Endothelial cell of umbilical vein (primary cell): ENCODE measurements around the gene FLRT1. TPM values are rescaled to one million over a fixed set of nuclear protein-coding genes. Genes with fewer than 3 reads are reported as not detected.

ENCODE experiments used
- BruUV-seq: library from RNA; stranded (reverse); fragments of 400-500 nt; replicated peaks from 2 replicates; lab custom pipeline; 2021; lab: Mats Ljungman, UMichigan
- CTCF ChIA-PET: fragments of 300-600, 350-600 bp; sonication (Branson Sonifier 250); formaldehyde crosslinking; loops from one replicate; lab custom pipeline; 2021; ENCODE audit warnings: antibody characterized with exemption, inconsistent platforms; lab: Charles Lee
- POLR2A ChIA-PET: fragments of 300-600, 350-600 bp; sonication (Branson Sonifier 250); formaldehyde crosslinking; loops from one replicate; lab custom pipeline; 2021; ENCODE audit warnings: antibody characterized with exemption, inconsistent platforms; lab: Charles Lee
- DNase-seq: peaks from one replicate; pipeline ENCODE4 v3.0.0-alpha.2; 2011; ENCODE audit warnings: low read depth, low spot score
- FAIRE-seq: peaks from 2 replicates; lab custom pipeline; 2011; peaks lifted over from hg19 to GRCh38; lab: Jason Lieb, UNC
- H2AFZ ChIP-seq: 2 replicates; pipeline ENCODE4 v1.6.0; 2012; ENCODE audit warnings: low read depth, low read length, control low read depth, inconsistent platforms
- H3K27ac ChIP-seq: 2 replicates; pipeline ENCODE4 v1.5.1; 2011; ENCODE audit warnings: low read depth, mild to moderate bottlenecking, control low read depth, low read length, moderate library complexity; ENCODE audit not compliant: insufficient read depth
- H3K27me3 ChIP-seq, 2 experiments: 2 replicates each; pipeline versions ENCODE4 v1.6.0 to v1.6.1; 2011; ENCODE audit warnings: low read length in 2 of 2, mixed read lengths in 1 of 2; ENCODE audit not compliant: control insufficient read depth in 2 of 2, insufficient read depth in 2 of 2
- H3K36me3 ChIP-seq, 2 experiments: 2 replicates in 1 of 2; 3 replicates in 1 of 2; pipeline ENCODE4 v1.5.1; 2011; ENCODE audit warnings: low read length in 2 of 2, mild to moderate bottlenecking in 1 of 2, moderate library complexity in 1 of 2; ENCODE audit not compliant: control insufficient read depth in 2 of 2, insufficient read depth in 2 of 2; ENCODE audit errors: extremely low read depth in 1 of 2
- H3K4me1 ChIP-seq: 3 replicates; pipeline ENCODE4 v1.5.1; 2011; ENCODE audit warnings: mild to moderate bottlenecking, low read length; ENCODE audit not compliant: control insufficient read depth, insufficient read depth; ENCODE audit errors: extremely low read depth
- H3K4me2 ChIP-seq: 2 replicates; pipeline ENCODE4 v1.6.1; 2011; ENCODE audit warnings: low read length, control low read depth, mixed read lengths; ENCODE audit not compliant: insufficient read depth
- H3K4me3 ChIP-seq, 3 experiments: fragments of 200-600 bp in 1 of 3; sonication (generic), shearing (Covaris generic) in 1 of 3; replicated peaks in 1 of 3; 2 replicates each; pipeline ENCODE4 v1.5.1; 2011 to 2016; ENCODE audit warnings: control low read depth in 3 of 3, low read length in 3 of 3, mild to moderate bottlenecking in 2 of 3, inconsistent platforms in 1 of 3, low read depth in 1 of 3, moderate library complexity in 1 of 3; ENCODE audit not compliant: insufficient read depth in 1 of 3
- H3K79me2 ChIP-seq: 2 replicates; pipeline ENCODE4 v1.6.0; 2012; ENCODE audit warnings: low read length, inconsistent platforms; ENCODE audit not compliant: control insufficient read depth, insufficient read depth
- H3K9ac ChIP-seq: replicated peaks from 2 replicates; pipeline ENCODE3; 2011; ENCODE audit warnings: low read length, control low read depth; ENCODE audit not compliant: insufficient read depth; ENCODE audit errors: extremely low read depth
- H3K9me1 ChIP-seq: replicated peaks from 3 replicates; pipeline ENCODE4 v1.6.0; 2011; ENCODE audit warnings: mild to moderate bottlenecking, low read length; ENCODE audit not compliant: control insufficient read depth, insufficient read depth; ENCODE audit errors: extremely low read depth
- H3K9me3 ChIP-seq: replicated peaks from 2 replicates; pipeline ENCODE4 v1.5.1; 2012; ENCODE audit warnings: low read length, inconsistent platforms; ENCODE audit not compliant: control insufficient read depth, insufficient read depth
- H4K20me1 ChIP-seq: replicated peaks from 2 replicates; pipeline ENCODE3; 2011; ENCODE audit warnings: mild to moderate bottlenecking, low read length; ENCODE audit not compliant: control insufficient read depth, insufficient read depth; ENCODE audit errors: extremely low read depth
- CTCF ChIP-seq, 2 donors: IDR thresholded peaks; 1 replicate in 1 of 2; 2 replicates in 1 of 2; pipeline ENCODE4 v1.5.1; 2011; ENCODE audit warnings: low read length in 2 of 2, mild to moderate bottlenecking in 2 of 2, moderate library complexity in 2 of 2, control low read depth in 1 of 2, inconsistent platforms in 1 of 2, low read depth in 1 of 2; ENCODE audit not compliant: insufficient read depth in 1 of 2; ENCODE audit errors: extremely low read depth in 1 of 2
- EZH2 ChIP-seq: IDR thresholded peaks from 2 replicates; pipeline ENCODE4 v1.6.1; 2012; ENCODE audit warnings: borderline replicate concordance, low read depth, mild to moderate bottlenecking, moderate library complexity, low read length, inconsistent platforms; ENCODE audit not compliant: severe bottlenecking
- FOS ChIP-seq: IDR thresholded peaks from 2 replicates; pipeline ENCODE4 v1.6.1; 2011; ENCODE audit warnings: mild to moderate bottlenecking, low read length, moderate library complexity, borderline replicate concordance; ENCODE audit not compliant: insufficient read depth
- GATA2 ChIP-seq: IDR thresholded peaks from 2 replicates; pipeline ENCODE4 v1.7.0; 2011; ENCODE audit warnings: low read depth, mild to moderate bottlenecking, moderate library complexity, mixed read lengths, low read length; ENCODE audit not compliant: insufficient read length, insufficient read depth
- JUN ChIP-seq: IDR thresholded peaks from 2 replicates; pipeline ENCODE4 v1.6.1; 2011; ENCODE audit warnings: borderline replicate concordance, low read depth; ENCODE audit not compliant: insufficient read length, insufficient read depth
- MAX ChIP-seq: IDR thresholded peaks from 2 replicates; pipeline ENCODE4 v1.6.1; 2011; ENCODE audit not compliant: insufficient read depth, insufficient read length
- MYC ChIP-seq: IDR thresholded peaks from one replicate; pipeline ENCODE4 v1.6.1; 2011; ENCODE audit warnings: mild to moderate bottlenecking, low read depth, low read length
- POLR2A ChIP-seq: IDR thresholded peaks from 2 replicates; pipeline ENCODE4 v1.6.1; 2012; ENCODE audit warnings: low read depth, mild to moderate bottlenecking, control low read depth, low read length
- POLR2AphosphoS5 ChIP-seq: IDR thresholded peaks from 2 replicates; pipeline ENCODE4 v1.6.1; 2012; ENCODE audit warnings: low read depth, mild to moderate bottlenecking, control low read depth, low read length, moderate library complexity; ENCODE audit not compliant: insufficient read depth
- dilution Hi-C: fragments of 300-500 bp; cut with MboI; formaldehyde crosslinking; loops from one replicate; pipeline ENCODE4 v1.15.0; 2019; ENCODE audit warnings: low sequenced_read_pairs; ENCODE audit not compliant: extremely low pct_ligation_motif_present
- intact Hi-C: fragments of 100-400 bp; cut with micrococcal nuclease; formaldehyde crosslinking; loops from one replicate; pipeline ENCODE4 v1.10.0; 2022
- polyA plus RNA-seq, 4 experiments: library from polyadenylated mRNA; depleted of rRNA in 3 of 4; stranded (reverse) in 3 of 4; unstranded in 1 of 4; fragments of >200 nt; gene quantifications; 2 replicates each; pipeline versions ENCODE4 v1.2.1 to v1.2.3, GENCODE V29; 2011 to 2012; ENCODE audit warnings: missing spikeins in 1 of 4
- total RNA-seq: library from RNA; stranded (reverse); gene quantifications from 2 replicates; pipeline ENCODE4 v1.2.3, GENCODE V29; 2021

Gene FLRT1
- total and polyA plus RNA-seq, 2 donors (not counting 3 experiments of a cell fraction or from before 2014, with no cell fraction given), result not detected

GRCh38 chr11:63993993-63994392, 41.7 kb upstream of the FLRT1 start:
- H3K9me1 ChIP-seq, result no peaks in the 10 kb centered on the region
- peaks cover 0 to 37% of the 10 kb centered on the region in 2 experiments for H3K36me3 ChIP-seq
- no peak for TF ChIP-seq EZH2
- no peak for TF ChIP-seq FOS
- no peak for TF ChIP-seq JUN
- TF ChIP-seq CTCF (IDR thresholded peaks at IDR 0.05; ENCODE audit: extremely low read depth in 1 of 2, insufficient read depth in 1 of 2, low read depth in 1 of 2, low read length in 2 of 2), result no peak
- no peak for TF ChIP-seq POLR2AphosphoS5
- no peak for TF ChIP-seq MAX
- TF ChIP-seq GATA2, result no peak
- TF ChIP-seq POLR2A, result no peak
- no peak for TF ChIP-seq MYC
- H2AFZ ChIP-seq, result no peak overlapping the region
- BruUV-seq, result no TSS peak
- H3K4me1 ChIP-seq, result no peaks in the 10 kb centered on the region
- no peak overlapping the region for H3K4me3 ChIP-seq
- POLR2A ChIA-PET, result interaction anchor here (0.6 kb wide), 1 partner anchor 191 kb away, joined by 5 read pairs; no protein-coding TSS in a partner anchor
- no peak overlapping the region for H3K27ac ChIP-seq
- no peaks in the 10 kb centered on the region for H3K79me2 ChIP-seq
- dilution Hi-C loops (no loop called here), intact Hi-C loops (no loop called here)
- FAIRE-seq (no peak), DNase-seq (no peak)
- H3K4me2 ChIP-seq, result no peak overlapping the region
- CTCF ChIA-PET, result interaction anchor here (1.6 kb wide), 1 partner anchor 156 kb away, joined by 6 read pairs; no protein-coding TSS in a partner anchor
- H3K27me3 ChIP-seq, result no peaks in the 10 kb centered on the region
- no peaks in the 10 kb centered on the region for H4K20me1 ChIP-seq
- no peaks in the 10 kb centered on the region for H3K9me3 ChIP-seq
- H3K9ac ChIP-seq, result no peak overlapping the region
